HepG2 (cell line): ENCODE measurements around the gene TBX10. TPM values are rescaled to one million over a fixed set of nuclear protein-coding genes. Genes with fewer than 3 reads are reported as not detected.

Experiments
- ATAC-seq: fragments of 200-7000 bp; cut with Tn5 transposase; 3 replicates; pipeline ENCODE4 v1.9.1; 2020; ENCODE audit warnings: mild to moderate bottlenecking, moderate library complexity
- BruUV-seq: library from RNA; stranded (reverse); fragments of 400-500 nt; replicated peaks from 2 replicates; lab custom pipeline; 2021; lab: Mats Ljungman, UMichigan
- CTCF ChIA-PET: fragments of 300-600 bp; formaldehyde crosslinking; extraction: SDS; loops from one replicate; lab custom pipeline; 2021; ENCODE audit warnings: low total read pairs, inconsistent platforms, low intra/inter-chr PET ratio; lab: Yijun Ruan, JAX
- POLR2A ChIA-PET: fragments of 350-600 bp; sonication (Branson Sonifier 250); formaldehyde crosslinking; loops from one replicate; lab custom pipeline; 2020; ENCODE audit warnings: antibody characterized with exemption, inconsistent platforms; lab: Yijun Ruan, JAX
- DNase-seq: peaks from one replicate; pipeline ENCODE4 v3.0.0-alpha.2; 2015; ENCODE audit warnings: low spot score
- FAIRE-seq: peaks from 3 replicates; lab custom pipeline; 2011; peaks lifted over from hg19 to GRCh38; lab: Jason Lieb, UNC
- H2AFZ ChIP-seq: one replicate; pipeline ENCODE4 v1.6.1; 2011; ENCODE audit warnings: low read length, inconsistent platforms
- H3K27ac ChIP-seq: fragments of 300-600 bp; 3 replicates; pipeline ENCODE4 v1.8.0; 2011; ENCODE audit warnings: mixed run types, mild to moderate bottlenecking, mixed read lengths, low read length, inconsistent platforms; ENCODE audit not compliant: insufficient read depth; ENCODE audit errors: extremely low read length
- H3K27me3 ChIP-seq, 2 experiments: fragments of 200-600 bp in 1 of 2; 2 replicates in 1 of 2; 3 replicates in 1 of 2; pipeline versions ENCODE4 v1.6.0 to v1.8.0; 2011; ENCODE audit warnings: low read length in 2 of 2, mild to moderate bottlenecking in 2 of 2, moderate library complexity in 2 of 2, inconsistent platforms in 1 of 2; ENCODE audit not compliant: insufficient read depth in 2 of 2, control insufficient read depth in 1 of 2
- H3K36me3 ChIP-seq, 2 experiments: fragments of 200-600 bp in 1 of 2; replicated peaks in 1 of 2; 2 replicates in 1 of 2; 3 replicates in 1 of 2; pipeline versions ENCODE4 v1.5.1 to v1.8.0; 2011; ENCODE audit warnings: low read length in 2 of 2, inconsistent platforms in 1 of 2; ENCODE audit not compliant: insufficient read depth in 2 of 2, control insufficient read depth in 1 of 2
- H3K4me1 ChIP-seq: 2 replicates; pipeline ENCODE4 v1.5.1; 2012; ENCODE audit warnings: low read length, inconsistent platforms; ENCODE audit not compliant: insufficient read depth
- H3K4me2 ChIP-seq: 2 replicates; pipeline ENCODE4 v1.6.0; 2011; ENCODE audit warnings: low read depth, low read length, inconsistent platforms
- H3K4me3 ChIP-seq, 3 experiments: fragments of 200-600 bp in 1 of 3; sonication (generic), shearing (Covaris generic) in 1 of 3; replicated peaks in 1 of 3; 2 replicates each; pipeline ENCODE4 v1.5.1; 2011 to 2016; ENCODE audit warnings: low read length in 3 of 3, inconsistent platforms in 2 of 3, low read depth in 2 of 3, mild to moderate bottlenecking in 2 of 3, control low read depth in 1 of 3, mixed read lengths in 1 of 3; ENCODE audit not compliant: insufficient read depth in 1 of 3
- H3K79me2 ChIP-seq: one replicate; pipeline ENCODE4 v1.6.1; 2011; ENCODE audit warnings: low read length, inconsistent platforms; ENCODE audit not compliant: insufficient read depth
- H3K9ac ChIP-seq: 2 replicates; pipeline ENCODE4 v1.6.0; 2011; ENCODE audit warnings: mild to moderate bottlenecking, low read depth, low read length, inconsistent platforms; ENCODE audit not compliant: insufficient read depth
- H3K9me3 ChIP-seq: 2 replicates; pipeline ENCODE4 v1.5.1; 2012; ENCODE audit warnings: mild to moderate bottlenecking, low read length
- H4K20me1 ChIP-seq: 2 replicates; pipeline ENCODE4 v1.6.0; 2011; ENCODE audit warnings: inconsistent platforms, mild to moderate bottlenecking, low read length, moderate library complexity; ENCODE audit not compliant: insufficient read depth
- RNF2 ChIP-seq: fragments of 450-650 bp; conservative IDR thresholded peaks from 2 replicates; pipeline ENCODE4 v1.6.1; 2016; ENCODE audit warnings: low read depth
- ZNF253 ChIP-seq: sonication (generic); formaldehyde crosslinking; IDR thresholded peaks from 2 replicates; pipeline ENCODE4 v1.8.0; 2022; ENCODE audit warnings: mild to moderate bottlenecking, missing genetic modification reagents, borderline replicate concordance
- ZNF350 ChIP-seq: sonication (generic); formaldehyde crosslinking; IDR thresholded peaks from 2 replicates; pipeline ENCODE4 v1.4.0; 2020; ENCODE audit warnings: mild to moderate bottlenecking, low read depth, missing genetic modification reagents, borderline replicate concordance
- ZNF451 ChIP-seq: sonication (generic); formaldehyde crosslinking; IDR thresholded peaks from 2 replicates; pipeline ENCODE4 v1.5.0; 2020; ENCODE audit warnings: mild to moderate bottlenecking, missing genetic modification reagents
- ZNF460 ChIP-seq: sonication (generic); formaldehyde crosslinking; IDR thresholded peaks from 2 replicates; pipeline ENCODE4 v1.5.1; 2020; ENCODE audit warnings: missing genetic modification reagents, mild to moderate bottlenecking, borderline replicate concordance
- ZNF563 ChIP-seq: sonication (generic); formaldehyde crosslinking; IDR thresholded peaks from 2 replicates; pipeline ENCODE4 v1.8.0; 2022; ENCODE audit warnings: mild to moderate bottlenecking, moderate library complexity, missing genetic modification reagents
- ZNF598 ChIP-seq: sonication (generic); formaldehyde crosslinking; IDR thresholded peaks from 2 replicates; pipeline ENCODE4 v1.5.1; 2020; ENCODE audit warnings: mild to moderate bottlenecking, missing genetic modification reagents, borderline replicate concordance
- ZNF616 ChIP-seq: sonication (generic); formaldehyde crosslinking; IDR thresholded peaks from 2 replicates; pipeline ENCODE4 v1.5.0; 2020; ENCODE audit warnings: low read depth, mild to moderate bottlenecking, missing genetic modification reagents
- ZNF652 ChIP-seq: IDR thresholded peaks from 2 replicates; pipeline ENCODE4 v1.6.1; 2016; ENCODE audit warnings: low read depth, borderline replicate concordance
- ZNF816 ChIP-seq: sonication (generic); formaldehyde crosslinking; IDR thresholded peaks from 2 replicates; pipeline ENCODE4 v1.8.0; 2022; ENCODE audit warnings: missing genetic modification reagents, mild to moderate bottlenecking, borderline replicate concordance
- WGBS: methylation state at CpG from one replicate; pipeline ENCODE4 v1.1.6; 2017; ENCODE audit warnings: low lambda C conversion rate; 5-methylcytosine and 5-hydroxymethylcytosine counted together
- in situ Hi-C: cut with HindIII; loops from 2 replicates; pipeline ENCODE4 v1.10.0; 2017; ENCODE audit warnings: low pct_unique_long_range_greater_than_20kb; ENCODE audit not compliant: extremely low pct_ligation_motif_present
- intact Hi-C: fragments of 100-400 bp; cut with micrococcal nuclease; formaldehyde crosslinking; loops from one replicate; pipeline ENCODE4 v1.10.0; 2022; ENCODE audit not compliant: unreplicated experiment
- polyA plus RNA-seq, 8 experiments: library from polyadenylated mRNA; depleted of rRNA in 3 of 8; stranded (reverse) in 7 of 8; unstranded in 1 of 8; fragments of >200 nt; fragmentation: Illumina TruSeq in 4 of 8; extraction: Trizol in 4 of 8; gene quantifications; 2 replicates each; pipeline versions ENCODE4 v1.2.1 to v1.2.3, GENCODE V29; 2011 to 2016; ENCODE audit warnings: low read depth in 4 of 8, missing spikeins in 1 of 8, mixed read lengths in 1 of 8; ENCODE audit not compliant: insufficient read depth in 1 of 8
- total RNA-seq, 5 experiments: library from RNA; depleted of rRNA; stranded (reverse); fragments of >200 nt; fragmentation: Illumina TruSeq; extraction: Trizol; gene quantifications; 2 replicates each; pipeline ENCODE4 v1.2.3, GENCODE V29; 2016; ENCODE audit warnings: low read depth in 1 of 5
- TF ChIP-seq, protein P1 (sequence below): sonication (generic); formaldehyde crosslinking; IDR thresholded peaks from 2 replicates; pipeline ENCODE4 v1.4.0; 2020; ENCODE audit warnings: mild to moderate bottlenecking, missing genetic modification reagents

The TBX10 gene
- total and polyA plus RNA-seq, 2 of the 13 experiments (the other 11 are each of a cell fraction or from before 2014, with no cell fraction given): 0.27 to 1.7 TPM

DNA sequence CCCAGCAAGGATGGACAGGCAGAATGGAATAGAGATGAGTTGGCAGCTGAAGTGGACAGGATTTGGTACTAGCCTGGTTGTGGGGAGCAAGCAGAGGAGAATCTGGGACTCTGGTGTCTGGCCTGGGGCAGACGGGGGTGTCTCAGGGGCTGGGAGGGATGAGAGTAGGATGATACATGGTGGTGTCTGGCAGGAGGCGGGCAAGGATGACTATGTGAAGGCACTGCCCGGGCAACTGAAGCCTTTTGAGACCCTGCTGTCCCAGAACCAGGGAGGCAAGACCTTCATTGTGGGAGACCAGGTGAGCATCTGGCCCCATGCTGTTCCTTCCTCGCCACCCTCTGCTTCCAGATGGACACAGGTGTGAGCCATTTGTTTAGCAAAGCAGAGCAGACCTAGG lies 53.7 kb downstream of the TBX10 start:
- no peak overlapping the region for H2AFZ ChIP-seq
- no peaks in the 10 kb centered on the region for H4K20me1 ChIP-seq
- no peak overlapping the region for H3K4me3 ChIP-seq
- H3K27me3 ChIP-seq: peaks cover 0 to 5% of the 10 kb centered on the region in 2 experiments; a peak in 1 of 5 replicates
- peaks cover 20% of the 10 kb centered on the region for H3K4me1 ChIP-seq
- H3K9me3 ChIP-seq: no peaks in the 10 kb centered on the region
- 42% methylated on average over 1 of the region's 4 CpGs for WGBS
- no peak overlapping the region for H3K4me2 ChIP-seq
- intact Hi-C loops (no loop called here), in situ Hi-C loops (no loop called here)
- ChIA-PET CTCF (no interaction called here), POLR2A (no interaction called here)
- H3K9ac ChIP-seq: no peak overlapping the region
- H3K36me3 ChIP-seq: no peaks in the 10 kb centered on the region
- DNase-seq (no peak), ATAC-seq (no peak), FAIRE-seq (no peak)
- TF ChIP-seq ZNF652 (CRISPR knock-in tag): no peak
- no peak for TF ChIP-seq ZNF253 (CRISPR knock-in tag)
- no peak for TF ChIP-seq ZNF350 (CRISPR knock-in tag)
- no peak for TF ChIP-seq ZNF616
- no peak for TF ChIP-seq ZNF598 (CRISPR knock-in tag)
- no peak overlapping the region for H3K27ac ChIP-seq
- no TSS peak for BruUV-seq
- no peaks in the 10 kb centered on the region for H3K79me2 ChIP-seq

DNA sequence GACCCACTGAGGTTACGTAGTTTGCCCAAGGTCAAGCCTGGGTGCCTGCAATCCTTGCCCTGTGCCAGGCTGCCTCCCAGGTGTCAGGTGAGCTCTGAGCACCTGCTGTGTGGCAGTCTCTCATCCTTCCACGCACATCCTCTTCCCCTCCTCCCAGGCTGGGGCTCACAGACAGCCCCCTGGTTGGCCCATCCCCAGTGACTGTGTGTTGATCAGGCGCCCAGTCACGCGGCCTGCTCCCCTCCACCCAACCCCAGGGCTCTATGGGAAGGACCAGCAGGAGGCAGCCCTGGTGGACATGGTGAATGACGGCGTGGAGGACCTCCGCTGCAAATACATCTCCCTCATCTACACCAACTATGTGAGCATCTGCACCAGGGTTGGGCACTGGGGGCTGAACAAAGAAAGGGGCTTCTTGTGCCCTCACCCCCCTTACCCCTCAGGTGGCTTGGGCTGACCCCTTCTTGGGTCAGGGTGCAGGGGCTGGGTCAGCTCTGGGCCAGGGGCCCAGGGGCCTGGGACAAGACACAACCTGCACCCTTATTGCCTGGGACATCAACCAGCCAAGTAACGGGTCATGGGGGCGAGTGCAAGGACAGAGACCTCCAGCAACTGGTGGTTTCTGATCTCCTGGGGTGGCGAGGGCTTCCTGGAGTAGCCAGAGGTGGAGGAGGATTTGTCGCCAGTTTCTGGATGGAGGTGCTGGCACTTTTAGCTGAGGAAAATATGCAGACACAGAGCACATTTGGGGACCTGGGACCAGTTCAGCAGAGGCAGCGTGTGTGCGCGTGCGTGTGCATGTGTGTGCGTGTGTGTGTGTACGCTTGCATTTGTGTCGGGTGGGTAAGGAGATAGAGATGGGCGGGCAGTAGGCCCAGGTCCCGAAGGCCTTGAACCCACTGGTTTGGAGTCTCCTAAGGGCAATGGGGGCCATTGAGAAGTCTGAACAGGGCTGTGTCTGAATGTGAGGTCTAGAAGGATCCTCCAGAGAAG lies 54.4 kb downstream of the TBX10 start:
- 77% methylated on average over 16 of the region's 21 CpGs for WGBS
- no peaks in the 10 kb centered on the region for H4K20me1 ChIP-seq
- no peak for FAIRE-seq
- H3K27ac ChIP-seq: no peak overlapping the region
- no peaks in the 10 kb centered on the region for H3K36me3 ChIP-seq
- H3K4me3 ChIP-seq: no peak overlapping the region
- no peaks in the 10 kb centered on the region for H3K9me3 ChIP-seq
- H3K4me1 ChIP-seq: peaks cover 27% of the 10 kb centered on the region
- ChIA-PET CTCF (no interaction called here), POLR2A (no interaction called here)
- TF ChIP-seq ZNF451 (CRISPR knock-in tag) (no peak), ZNF460 (CRISPR knock-in tag) (no peak), RNF2 (no peak), ZNF816 (no peak), ZNF563 (CRISPR knock-in tag) (no peak)
- TF ChIP-seq, protein P1, sequence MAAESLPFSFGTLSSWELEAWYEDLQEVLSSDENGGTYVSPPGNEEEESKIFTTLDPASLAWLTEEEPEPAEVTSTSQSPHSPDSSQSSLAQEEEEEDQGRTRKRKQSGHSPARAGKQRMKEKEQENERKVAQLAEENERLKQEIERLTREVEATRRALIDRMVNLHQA (CRISPR knock-in tag): no peak
- in situ Hi-C loops (no loop called here), intact Hi-C loops (no loop called here)
- no peak for DNase-seq
- ATAC-seq: peak; percentile 32; the same call in 2 of the 3 replicates
- no peak overlapping the region for H3K9ac ChIP-seq
- BruUV-seq: no TSS peak
- H3K79me2 ChIP-seq: no peaks in the 10 kb centered on the region
- H3K4me2 ChIP-seq: no peak overlapping the region
- no peak overlapping the region for H2AFZ ChIP-seq
- peaks cover 0 to 5% of the 10 kb centered on the region in 2 experiments; a peak in 1 of 5 replicates for H3K27me3 ChIP-seq
